HepG2 (cell line): ENCODE data around the gene SETD5. TPM values are rescaled to one million over a fixed set of nuclear protein-coding genes. Genes with fewer than 3 reads are reported as not detected.

Source experiments
- ARNT2 ChIP-seq: sonication (generic); formaldehyde crosslinking; IDR thresholded peaks from 2 replicates; pipeline ENCODE4 v1.8.0; 2022; ENCODE audit warnings: mild to moderate bottlenecking, low read depth, missing genetic modification reagents, moderate library complexity
- BORCS8-MEF2B ChIP-seq: sonication (generic); formaldehyde crosslinking; IDR thresholded peaks from 2 replicates; pipeline ENCODE4 v1.8.0; 2022; ENCODE audit warnings: mild to moderate bottlenecking, missing genetic modification reagents
- FOXK2 ChIP-seq: fragments of 450-650 bp; IDR thresholded peaks from 2 replicates; pipeline ENCODE4 v1.6.1; 2016
- HNRNPH1 ChIP-seq: fragments of 200-400 bp; formaldehyde crosslinking; optimal IDR thresholded peaks from 2 replicates; pipeline ENCODE3; 2017; ENCODE audit warnings: mild to moderate bottlenecking, low read depth, low read length
- KDM6A ChIP-seq: IDR thresholded peaks from 2 replicates; pipeline ENCODE4 v1.6.1; 2016; ENCODE audit warnings: low read depth
- MYC ChIP-seq: sonication (generic); formaldehyde crosslinking; IDR thresholded peaks from 2 replicates; pipeline ENCODE4 v1.9.0; 2021; ENCODE audit warnings: missing genetic modification reagents, borderline replicate concordance
- RAD21 ChIP-seq: fragments of 450-650 bp; formaldehyde crosslinking; IDR thresholded peaks from 2 replicates; pipeline ENCODE4 v1.5.0; 2020; ENCODE audit warnings: mild to moderate bottlenecking
- RCOR2 ChIP-seq: IDR thresholded peaks from 2 replicates; pipeline ENCODE4 v1.6.1; 2016; ENCODE audit warnings: missing biosample characterization, missing genetic modification reagents
- REST ChIP-seq, 2 experiments: IDR thresholded peaks; 2 replicates each; pipeline ENCODE4 v1.6.1; 2011 to 2012; ENCODE audit warnings: low read length in 2 of 2, borderline replicate concordance in 1 of 2, low read depth in 1 of 2, mild to moderate bottlenecking in 1 of 2, moderate library complexity in 1 of 2
- SAP130 ChIP-seq: IDR thresholded peaks from 2 replicates; pipeline ENCODE4 v1.6.1; 2016; ENCODE audit warnings: low read depth
- SIN3A ChIP-seq: IDR thresholded peaks from 2 replicates; pipeline ENCODE4 v1.6.1; 2011; ENCODE audit warnings: low read depth, mild to moderate bottlenecking, control low read depth, low read length, borderline replicate concordance
- SMARCE1 ChIP-seq: fragments of 450-650 bp; IDR thresholded peaks from 2 replicates; pipeline ENCODE4 v1.6.1; 2017; ENCODE audit warnings: borderline replicate concordance
- ZBTB20 ChIP-seq: sonication (generic); formaldehyde crosslinking; IDR thresholded peaks from 2 replicates; pipeline ENCODE4 v1.8.1; 2023; ENCODE audit warnings: missing genetic modification reagents, low read depth, mild to moderate bottlenecking, borderline replicate concordance
- ZNF317 ChIP-seq: sonication (generic); formaldehyde crosslinking; IDR thresholded peaks from 2 replicates; pipeline ENCODE4 v1.5.0; 2020; ENCODE audit warnings: mild to moderate bottlenecking, missing genetic modification reagents
- ZNF318 ChIP-seq: sonication (generic); formaldehyde crosslinking; IDR thresholded peaks from 2 replicates; pipeline ENCODE4 v1.4.0; 2020; ENCODE audit warnings: mild to moderate bottlenecking, missing genetic modification reagents
- ZNF362 ChIP-seq: sonication (generic); formaldehyde crosslinking; IDR thresholded peaks from 2 replicates; pipeline ENCODE4 v1.4.0; 2020; ENCODE audit warnings: missing genetic modification reagents, mild to moderate bottlenecking, borderline replicate concordance
- polyA plus RNA-seq, 8 experiments: library from polyadenylated mRNA; depleted of rRNA in 3 of 8; stranded (reverse) in 7 of 8; unstranded in 1 of 8; fragments of >200 nt; fragmentation: Illumina TruSeq in 4 of 8; extraction: Trizol in 4 of 8; gene quantifications; 2 replicates each; pipeline versions ENCODE4 v1.2.1 to v1.2.3, GENCODE V29; 2011 to 2016; ENCODE audit warnings: low read depth in 4 of 8, missing spikeins in 1 of 8, mixed read lengths in 1 of 8; ENCODE audit not compliant: insufficient read depth in 1 of 8
- total RNA-seq, 5 experiments: library from RNA; depleted of rRNA; stranded (reverse); fragments of >200 nt; fragmentation: Illumina TruSeq; extraction: Trizol; gene quantifications; 2 replicates each; pipeline ENCODE4 v1.2.3, GENCODE V29; 2016; ENCODE audit warnings: low read depth in 1 of 5

SETD5 gene
- total and polyA plus RNA-seq, 2 of the 13 experiments (the other 11 are each of a cell fraction or from before 2014, with no cell fraction given): 46.8 to 95.8 TPM

- TF ChIP-seq ZNF318 (CRISPR knock-in tag): no peak
- TF ChIP-seq ZNF362 (CRISPR knock-in tag): no peak
- TF ChIP-seq FOXK2: no peak
- no peak for TF ChIP-seq SMARCE1
- TF ChIP-seq SIN3A: no peak
- TF ChIP-seq ARNT2 (CRISPR knock-in tag): no peak
- TF ChIP-seq HNRNPH1: no peak
- TF ChIP-seq RAD21 (CRISPR knock-in tag): peak; percentile 46; the same call in 1 of the 2 replicates
- TF ChIP-seq SAP130 (CRISPR knock-in tag): no peak
- TF ChIP-seq BORCS8-MEF2B (CRISPR knock-in tag): no peak
- TF ChIP-seq REST (IDR thresholded peaks at IDR 0.05; ENCODE audit: borderline replicate concordance in 1 of 2, low read depth in 1 of 2, low read length in 2 of 2): peak; percentile 47 to 87
- no peak for TF ChIP-seq ZBTB20 (CRISPR knock-in tag)
- no peak for TF ChIP-seq ZNF317 (CRISPR knock-in tag)
- TF ChIP-seq RCOR2 (CRISPR knock-in tag): no peak
- TF ChIP-seq MYC (CRISPR knock-in tag): peak; percentile 44; the same call in 1 of the 2 replicates
- no peak for TF ChIP-seq KDM6A
Measured at GRCh38 chr3:9500108-9501050, 103.0 kb downstream of the SETD5 start (continued).
